Stimulated activated CD4-positive, alpha-beta T cell treated with anti-CD3 and anti-CD28 coated beads, Interleukin-1b, Interleukin-23, amount 100 ng/mL, for 1 hour (primary cell): ENCODE data around the gene DOCK2.

ENCODE experiments used
- DNase-seq, 2 donors: peaks; one replicate each; pipeline ENCODE4 v3.0.0-alpha.2; 2020; ENCODE audit warnings: low read depth in 2 of 2

The DOCK2 gene

DNA sequence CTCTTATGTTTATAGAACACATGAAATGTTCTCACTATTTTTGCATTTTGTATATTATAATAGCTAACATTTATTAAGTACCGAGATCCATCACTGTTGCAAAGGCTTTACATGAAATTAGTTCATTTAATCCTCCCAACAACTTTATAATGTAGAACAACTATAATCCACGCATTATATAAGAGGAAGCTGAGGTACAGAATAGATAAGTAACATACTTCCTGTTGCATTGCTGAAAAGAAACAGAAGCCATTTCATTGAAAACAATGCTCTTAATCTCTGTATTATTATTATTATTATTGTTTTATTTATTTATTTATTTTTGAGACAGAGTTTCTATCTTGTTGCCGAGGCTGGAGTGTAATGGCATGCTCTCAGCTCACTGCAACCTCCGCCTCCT lies 351.1 kb downstream of the DOCK2 start:
- DNase-seq, result no peak

GRCh38 chr5:169988947-169989346 lies 351.9 kb downstream of the DOCK2 start:
- DNase-seq, result no peak

GRCh38 chr5:169989365-169989764 lies 352.3 kb downstream of the DOCK2 start:
- no peak for DNase-seq

- no peak for DNase-seq
Measured at GRCh38 chr5:169991115-169991869, 354.2 kb downstream of the DOCK2 start.

DNA sequence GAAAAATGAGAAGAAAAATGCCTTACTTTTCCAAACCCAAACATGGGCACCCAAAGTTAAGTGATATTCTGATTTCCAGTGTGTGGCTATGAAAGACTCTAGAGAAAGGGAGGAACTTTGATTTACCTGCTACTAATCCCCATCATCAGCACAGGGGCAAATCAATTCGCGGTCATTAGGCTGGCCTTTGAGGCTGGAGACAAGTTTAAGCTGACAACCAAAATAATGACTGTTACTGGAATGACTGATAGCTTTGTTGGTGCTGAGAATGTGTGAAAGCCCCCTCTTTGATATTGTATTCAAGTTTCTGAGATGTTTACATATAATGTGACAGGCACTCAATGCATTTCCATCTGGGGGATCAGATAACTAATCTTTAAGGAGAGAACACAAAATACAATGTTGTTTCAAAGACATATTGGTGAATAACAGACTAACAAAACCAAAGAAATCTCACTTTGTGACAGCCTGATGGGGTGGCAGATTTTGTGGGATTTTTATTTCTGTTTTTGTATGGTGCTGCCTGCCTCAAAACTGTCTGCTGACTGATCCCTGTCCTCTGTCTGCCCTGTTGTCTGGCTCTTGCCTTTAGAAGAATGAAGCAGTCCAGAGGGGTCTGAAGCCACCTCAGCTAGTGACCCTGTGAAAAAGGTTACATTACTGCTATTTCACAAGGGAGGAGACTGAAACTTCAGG lies 355.9 kb downstream of the DOCK2 start:
- DNase-seq, result no peak

DNA sequence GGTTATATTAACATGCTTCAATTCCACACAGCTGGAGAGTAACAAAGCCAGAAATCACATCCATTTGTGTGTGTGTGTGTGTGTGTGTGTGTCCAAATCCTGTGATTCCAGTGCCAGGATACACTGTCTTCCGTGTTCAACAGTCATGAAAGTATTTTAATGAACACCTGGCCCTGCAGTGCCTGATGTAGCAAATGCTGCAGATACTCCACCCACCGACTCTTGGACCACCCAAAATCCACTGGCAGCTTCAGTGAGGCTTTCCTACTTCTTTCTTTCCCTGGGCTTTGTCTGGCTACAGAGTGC lies 356.4 kb downstream of the DOCK2 start:
- DNase-seq, result no peak

DNA sequence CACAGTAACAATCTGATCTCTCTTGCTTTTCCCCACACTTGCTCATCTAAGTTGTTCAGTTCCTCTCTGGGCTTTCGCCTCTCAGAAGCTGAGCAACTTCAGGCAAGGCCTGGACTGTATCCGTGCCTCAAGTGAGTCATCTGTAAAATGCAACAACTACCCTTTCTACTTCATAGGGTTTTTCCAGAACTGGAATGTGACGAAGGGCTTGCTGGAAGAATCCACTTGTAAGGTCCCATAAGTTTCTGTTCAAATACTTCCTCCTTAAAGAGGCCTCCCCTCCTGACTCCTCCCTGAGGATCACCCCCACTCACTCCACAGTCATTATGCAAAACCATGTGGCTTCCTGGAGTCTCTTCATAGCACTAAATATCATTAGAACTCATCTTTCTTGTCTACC lies 360.7 kb downstream of the DOCK2 start:
- DNase-seq, result no peak

DNA sequence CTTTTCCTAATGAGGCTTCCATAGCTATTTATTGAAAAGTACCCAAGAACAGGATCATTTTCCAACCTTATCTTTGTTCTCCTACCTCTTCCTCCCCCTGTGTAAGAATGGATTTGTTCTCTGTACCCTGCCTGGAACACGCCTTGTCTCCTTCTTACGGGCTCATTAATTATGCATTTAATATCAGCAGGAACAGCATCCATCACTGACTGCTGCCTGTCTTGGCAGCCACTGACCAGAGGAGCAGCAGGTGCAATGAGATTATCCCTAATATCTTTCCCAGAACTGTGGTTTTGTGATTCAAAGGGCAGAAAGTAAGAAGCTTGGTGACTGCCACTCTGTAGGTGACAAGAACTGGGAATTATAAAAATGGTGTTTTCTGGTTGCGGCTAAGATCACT lies 362.5 kb downstream of the DOCK2 start:
- DNase-seq, result no peak

DNA sequence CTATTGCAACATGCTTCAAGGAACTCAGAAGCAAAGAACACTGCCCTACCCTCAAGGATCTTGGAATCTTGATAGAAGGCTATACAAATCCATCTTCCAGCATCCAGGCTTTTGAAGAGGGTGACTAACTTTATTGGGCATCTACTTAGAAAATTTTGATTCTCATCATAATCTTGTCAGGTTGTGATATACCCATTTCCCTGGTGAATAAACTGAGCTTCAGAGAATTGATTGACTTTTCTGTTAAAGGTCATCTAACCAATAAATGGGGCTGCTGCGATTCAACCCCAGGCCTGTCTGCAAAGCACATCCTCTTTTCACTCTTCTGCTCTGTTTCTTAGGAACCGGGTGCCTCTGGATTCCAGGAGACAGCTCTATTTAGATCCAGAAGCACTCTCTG lies 363.1 kb downstream of the DOCK2 start:
- no peak for DNase-seq

DNA sequence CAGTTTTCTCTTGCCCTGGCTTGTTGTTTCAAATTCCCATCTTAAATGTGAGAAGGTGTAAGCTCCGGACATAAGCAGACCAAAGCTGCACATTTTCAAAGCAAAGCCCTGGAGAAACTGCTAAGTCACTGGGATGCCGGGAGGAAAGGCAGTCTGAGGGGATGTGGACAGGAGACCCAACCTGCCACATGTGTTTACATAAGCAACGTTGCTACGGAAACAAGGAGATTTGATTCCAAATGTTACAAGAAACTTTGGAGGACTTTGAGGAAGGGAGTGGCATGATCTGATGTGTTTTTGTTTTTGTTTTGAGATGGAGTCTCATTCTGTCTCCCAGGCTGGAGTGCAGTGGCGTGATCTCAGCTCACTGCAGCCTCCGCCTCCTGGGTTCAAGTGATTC lies 368.9 kb downstream of the DOCK2 start:
- no peak for DNase-seq

- DNase-seq, result no peak
Measured at GRCh38 chr5:170008376-170008775, 371.3 kb downstream of the DOCK2 start.

DNA sequence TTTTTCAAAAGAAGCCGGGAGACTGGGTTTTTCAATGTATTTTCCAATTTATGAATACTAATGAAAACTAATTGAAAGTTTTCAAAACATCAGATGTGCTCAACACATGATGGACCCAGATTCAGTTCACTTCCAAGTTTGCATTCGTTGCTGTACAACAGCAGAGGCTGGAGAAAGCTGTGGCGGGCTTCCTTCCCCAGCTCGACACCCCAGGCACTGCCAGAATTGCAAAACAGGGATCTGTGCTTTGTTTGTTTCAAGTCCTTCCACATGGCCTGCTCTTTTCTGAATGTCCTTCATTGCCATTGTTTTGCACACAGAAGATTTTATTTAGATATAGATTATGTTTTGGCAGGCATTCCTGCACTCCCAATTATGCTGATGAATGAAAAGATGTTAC lies 373.5 kb downstream of the DOCK2 start:
- no peak for DNase-seq

GRCh38 chr5:170011751-170012150 lies 374.7 kb downstream of the DOCK2 start:
- no peak for DNase-seq

DNA sequence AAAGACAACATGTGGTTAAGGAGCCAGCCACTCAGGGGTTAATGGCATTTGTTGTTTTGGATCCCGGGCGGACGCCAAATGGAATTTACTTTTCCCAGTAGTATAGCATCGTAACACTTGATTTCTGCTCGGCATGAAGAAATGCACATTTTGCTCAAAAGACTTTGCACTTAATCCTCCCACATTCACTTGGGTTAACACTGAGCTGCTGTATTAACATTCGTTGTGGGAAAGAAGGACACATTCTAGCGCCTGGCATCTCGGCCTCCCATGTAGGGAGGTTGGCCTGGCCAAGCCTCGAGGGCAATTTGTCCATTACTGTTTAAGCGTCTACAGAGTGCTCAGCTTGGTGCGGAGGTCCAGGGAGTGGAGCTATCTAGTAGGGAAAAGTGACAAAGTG lies 375.5 kb downstream of the DOCK2 start:
- no peak for DNase-seq

GRCh38 chr5:170020423-170020822 lies 383.3 kb downstream of the DOCK2 start:
- DNase-seq, result no peak

GRCh38 chr5:170021506-170021905 lies 384.4 kb downstream of the DOCK2 start:
- DNase-seq, result no peak

- no peak for DNase-seq
Measured at GRCh38 chr5:170025853-170026252, 388.8 kb downstream of the DOCK2 start.

DNA sequence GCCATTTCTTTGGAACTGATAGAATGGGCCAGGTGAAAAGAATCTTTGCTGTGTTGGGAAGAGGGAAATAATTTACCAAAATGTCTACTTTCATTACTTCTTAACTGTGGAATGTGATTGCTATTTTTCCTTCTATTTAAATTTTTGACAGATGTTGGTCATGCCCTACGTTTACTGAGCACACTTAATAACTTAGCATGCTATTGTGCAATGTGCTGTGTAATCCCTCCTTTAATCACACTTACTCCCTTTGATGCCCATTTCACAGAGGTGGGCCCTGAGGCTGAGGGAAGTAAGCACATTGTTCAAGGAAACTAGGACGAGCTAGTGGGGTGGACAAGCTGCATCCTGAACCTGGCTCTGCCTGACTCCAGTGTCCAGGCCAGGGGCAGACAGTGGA lies 391.0 kb downstream of the DOCK2 start:
- DNase-seq, result no peak

DNA sequence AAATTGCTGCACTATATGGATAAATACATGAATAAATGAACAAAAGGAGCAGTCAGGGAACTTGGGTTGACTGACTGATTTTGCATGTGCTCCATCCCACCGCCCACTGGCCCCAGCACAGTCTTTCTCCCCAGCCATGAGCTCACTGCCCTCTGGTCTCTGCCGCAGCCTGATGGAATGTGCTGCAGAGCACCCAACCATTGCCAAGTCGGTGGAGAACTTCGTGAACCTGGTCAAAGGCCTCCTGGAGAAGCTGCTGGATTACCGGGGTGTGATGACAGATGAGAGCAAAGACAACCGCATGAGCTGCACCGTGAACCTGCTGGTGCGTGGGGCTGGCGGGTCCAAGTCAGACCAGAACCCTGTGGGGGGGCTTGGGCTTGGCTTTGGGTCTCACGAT lies 397.2 kb downstream of the DOCK2 start:
- DNase-seq, result no peak

GRCh38 chr5:170038241-170038640 lies 401.2 kb downstream of the DOCK2 start:
- DNase-seq, result no peak

DNA sequence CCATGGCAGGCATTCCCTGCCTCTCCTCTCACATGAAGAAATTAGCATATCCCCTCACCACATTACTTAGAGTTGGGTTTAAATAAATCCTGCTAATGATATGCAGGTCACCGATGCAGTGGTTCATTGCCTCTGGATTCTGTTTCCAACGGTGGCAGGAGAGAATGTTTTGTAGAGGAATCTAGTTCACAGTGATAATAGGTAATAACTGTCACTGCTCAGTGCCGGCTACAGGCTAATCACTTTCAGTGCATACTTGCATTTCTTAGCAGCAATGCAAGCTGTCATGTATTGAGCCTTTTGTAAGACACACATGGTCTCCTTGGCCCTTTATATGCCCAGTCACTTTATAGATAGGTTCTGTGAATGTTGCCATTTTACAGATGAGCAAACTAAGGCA lies 402.8 kb downstream of the DOCK2 start:
- DNase-seq, result no peak

DNA sequence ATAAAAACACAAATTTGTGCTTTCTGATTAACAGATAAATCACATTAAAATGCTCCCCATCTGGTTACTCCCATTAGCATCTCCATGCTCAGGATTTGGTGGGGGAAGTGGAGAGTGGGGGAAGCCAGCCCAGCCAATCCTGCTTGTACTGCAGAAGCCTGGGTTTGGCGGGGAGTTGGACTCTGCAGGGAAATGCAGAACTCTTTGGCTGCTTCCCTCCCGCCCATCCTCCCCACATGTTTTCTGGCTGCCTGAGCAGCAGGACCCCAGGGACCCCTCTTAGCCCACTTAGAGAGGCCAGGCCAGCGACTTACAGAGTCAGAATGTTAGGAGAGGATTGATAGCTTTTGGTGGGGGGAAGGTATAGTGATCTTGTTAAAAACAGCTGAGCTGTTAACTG lies 409.2 kb downstream of the DOCK2 start:
- no peak for DNase-seq

- no peak for DNase-seq
Measured at GRCh38 chr5:170049713-170050112, 412.6 kb downstream of the DOCK2 start.

DNA sequence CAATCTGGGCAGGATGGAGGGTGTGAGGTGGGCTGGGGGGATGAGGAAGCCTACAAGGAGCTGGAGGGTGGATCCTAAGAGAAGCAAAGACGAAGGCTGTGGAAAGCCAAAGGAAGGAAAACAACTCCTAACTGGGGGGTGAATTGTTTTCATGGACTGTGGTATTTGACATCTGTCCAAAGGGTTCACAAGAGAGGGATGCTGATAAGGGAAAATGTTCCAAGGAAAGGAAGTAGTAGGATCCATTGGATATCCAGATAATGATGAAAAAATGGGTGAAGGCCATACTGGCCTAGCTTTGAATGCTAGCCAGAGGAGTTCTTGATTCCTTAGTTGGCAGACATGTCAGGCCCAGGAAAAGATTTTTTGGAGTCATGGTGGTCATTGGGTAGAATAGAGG lies 416.8 kb downstream of the DOCK2 start:
- no peak for DNase-seq
